H54 (cell line): ENCODE results near the gene SPATA33.
"Not testable (repeated sequence)": the region's sequence is repeated elsewhere in the genome, so short reads cannot be mapped to it uniquely, and the experiment has no call there.

Experiments used
- DNase-seq: peaks from one replicate; pipeline ENCODE4 v3.0.0; 2011; ENCODE audit warnings: low spot score, mixed read lengths; ENCODE audit not compliant: insufficient read length
- FAIRE-seq: peaks from 3 replicates; lab custom pipeline; 2011; peaks lifted over from hg19 to GRCh38; lab: Jason Lieb, UNC
- POLR2A ChIP-seq: IDR thresholded peaks from 2 replicates; pipeline ENCODE4 v1.6.1; 2011; ENCODE audit warnings: low read depth, mild to moderate bottlenecking, low read length

SPATA33 gene

GRCh38 chr16:89689142-89689541, 31.5 kb downstream of the SPATA33 start:
- no peak for DNase-seq
- no peak for TF ChIP-seq POLR2A
- FAIRE-seq, result no peak

- not testable (repeated sequence) for DNase-seq, FAIRE-seq
Measured at GRCh38 chr16:89689621-89690020, 32.0 kb downstream of the SPATA33 start.

DNA sequence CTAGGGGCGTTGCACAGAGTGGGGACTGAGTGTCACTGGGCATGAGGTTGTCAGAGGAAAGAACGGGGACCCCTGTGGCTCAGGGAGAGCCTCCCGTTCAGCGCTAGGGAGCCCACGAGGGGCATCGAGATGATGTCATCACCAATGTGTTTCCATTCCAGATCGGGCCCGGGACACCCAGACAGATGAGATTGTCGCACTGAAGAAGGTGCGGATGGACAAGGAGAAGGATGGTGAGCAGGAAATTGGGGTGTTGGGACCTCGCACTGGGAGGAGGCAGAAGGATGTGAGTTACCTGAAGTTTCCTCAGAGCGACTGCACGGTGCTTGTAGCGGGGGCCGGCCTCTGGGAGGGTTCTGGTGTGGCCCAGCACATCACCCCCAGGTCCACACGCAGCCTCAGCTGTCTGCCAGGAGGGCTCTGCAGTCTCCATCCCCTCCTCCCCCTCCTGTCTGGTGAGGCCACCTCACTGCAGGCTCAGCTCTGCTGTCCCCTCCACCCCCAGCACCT, 32.8 kb downstream of the SPATA33 start:
- DNase-seq, result no peak
- TF ChIP-seq POLR2A, result no peak
- no peak for FAIRE-seq

DNA sequence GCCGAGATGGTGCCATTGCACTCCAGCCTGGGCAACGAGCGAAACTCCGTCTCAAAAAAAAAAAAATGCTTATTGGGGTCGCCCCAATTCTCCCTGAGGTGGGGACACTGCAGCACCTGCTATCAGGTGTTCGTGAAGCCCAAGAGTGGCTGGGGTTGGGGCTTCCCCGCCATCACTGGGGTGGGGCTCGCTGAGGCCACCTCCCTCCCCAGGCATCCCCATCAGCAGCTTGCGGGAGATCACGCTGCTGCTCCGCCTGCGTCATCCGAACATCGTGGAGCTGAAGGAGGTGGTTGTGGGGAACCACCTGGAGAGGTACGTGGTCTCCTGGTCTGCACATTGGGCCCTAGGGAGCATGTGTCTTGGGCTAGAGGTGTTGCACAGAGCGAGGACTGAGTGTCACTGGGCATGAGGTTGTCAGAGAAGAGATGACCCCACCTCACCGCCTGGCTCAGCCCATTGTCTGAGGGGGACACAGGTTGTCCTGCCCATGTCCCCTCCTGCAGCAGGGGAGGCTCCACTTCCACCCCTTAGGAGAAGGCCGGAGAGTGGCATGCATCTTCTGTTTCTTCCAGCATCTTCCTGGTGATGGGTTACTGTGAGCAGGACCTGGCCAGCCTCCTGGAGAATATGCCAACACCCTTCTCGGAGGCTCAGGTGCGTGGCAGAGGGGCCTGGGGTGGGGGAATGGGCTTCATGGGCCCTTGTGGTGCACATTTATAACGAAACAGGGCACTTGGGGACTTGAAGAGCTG, 33.8 kb downstream of the SPATA33 start:
- FAIRE-seq (no peak), DNase-seq (no peak)
- no peak for TF ChIP-seq POLR2A

GRCh38 chr16:89691986-89692569, 34.4 kb downstream of the SPATA33 start:
- TF ChIP-seq POLR2A, result no peak
- FAIRE-seq, result no peak

DNA sequence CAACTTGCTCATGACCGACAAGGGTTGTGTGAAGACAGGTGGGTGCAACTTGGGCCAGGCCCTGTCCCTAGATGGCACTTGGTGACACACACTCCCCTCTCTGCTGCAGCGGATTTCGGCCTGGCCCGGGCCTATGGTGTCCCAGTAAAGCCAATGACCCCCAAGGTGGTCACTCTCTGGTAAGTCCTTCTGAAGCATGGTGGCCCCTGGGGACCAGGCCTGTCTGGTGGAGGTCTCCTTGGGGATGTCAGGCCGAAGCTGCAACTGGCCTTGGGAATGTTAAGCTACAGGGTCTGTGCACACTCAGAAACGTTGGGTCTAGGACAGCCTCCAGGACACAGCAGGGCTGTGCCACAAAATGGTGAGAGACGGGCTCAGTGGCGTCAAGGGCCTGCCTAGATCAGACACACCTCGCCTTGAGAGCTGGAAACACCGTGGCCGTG, 35.7 kb downstream of the SPATA33 start:
- TF ChIP-seq POLR2A, result no peak
- FAIRE-seq (no peak), DNase-seq (no peak)

More at GRCh38 chr16:89691986-89692569, 34.4 kb downstream of the SPATA33 start:
- no peak for DNase-seq

DNA sequence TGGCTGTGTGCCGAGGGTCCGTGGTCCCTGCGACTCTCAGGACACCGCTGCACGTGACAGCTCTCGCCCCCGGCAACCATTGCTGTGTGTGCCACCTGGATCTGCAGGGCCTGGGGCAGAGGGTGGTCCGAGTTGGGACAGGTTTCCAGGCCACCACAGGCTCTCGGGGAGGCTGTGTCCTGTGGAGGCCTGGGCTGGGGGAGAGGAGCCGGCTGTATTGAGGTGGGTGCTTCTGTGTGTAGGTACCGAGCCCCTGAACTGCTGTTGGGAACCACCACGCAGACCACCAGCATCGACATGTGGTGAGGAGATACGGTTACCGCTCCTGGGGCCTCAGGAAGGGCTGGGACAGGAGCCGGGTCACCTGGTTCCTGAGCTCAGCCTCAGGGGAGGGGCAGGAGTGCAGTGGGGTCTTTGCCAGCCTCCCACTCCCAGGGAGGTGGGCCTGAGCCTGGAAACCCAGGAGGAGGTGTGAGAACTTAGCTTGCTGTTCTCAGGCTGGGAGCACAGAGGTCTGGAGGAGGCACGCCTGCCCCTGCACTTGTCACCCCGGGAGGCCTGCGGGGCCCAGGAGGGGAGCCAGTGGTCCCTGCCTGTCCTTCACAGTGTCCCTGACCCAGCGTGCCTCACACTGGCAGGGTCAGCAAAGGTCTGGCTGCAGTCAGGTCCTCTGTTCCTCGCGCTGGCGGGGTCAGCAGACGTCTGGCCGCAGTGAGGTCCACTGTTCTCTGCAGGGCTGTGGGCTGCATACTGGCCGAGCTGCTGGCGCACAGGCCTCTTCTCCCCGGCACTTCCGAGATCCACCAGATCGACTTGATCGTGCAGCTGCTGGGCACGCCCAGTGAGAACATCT, 36.5 kb downstream of the SPATA33 start:
- FAIRE-seq, result no peak
- no peak for DNase-seq
- TF ChIP-seq POLR2A, result no peak

DNA sequence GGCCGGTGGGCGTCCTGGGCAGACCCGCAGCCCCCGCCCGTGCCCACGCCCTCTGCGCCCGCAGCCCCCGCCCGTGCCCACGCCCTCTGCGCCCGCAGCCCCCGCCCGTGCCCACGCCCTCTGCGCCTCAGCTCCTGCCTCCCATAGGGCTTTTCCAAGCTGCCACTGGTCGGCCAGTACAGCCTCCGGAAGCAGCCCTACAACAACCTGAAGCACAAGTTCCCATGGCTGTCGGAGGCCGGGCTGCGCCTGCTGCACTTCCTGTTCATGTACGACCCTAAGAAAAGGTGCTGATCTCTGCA, 37.1 kb downstream of the SPATA33 start:
- not testable (repeated sequence) for FAIRE-seq, DNase-seq

DNA sequence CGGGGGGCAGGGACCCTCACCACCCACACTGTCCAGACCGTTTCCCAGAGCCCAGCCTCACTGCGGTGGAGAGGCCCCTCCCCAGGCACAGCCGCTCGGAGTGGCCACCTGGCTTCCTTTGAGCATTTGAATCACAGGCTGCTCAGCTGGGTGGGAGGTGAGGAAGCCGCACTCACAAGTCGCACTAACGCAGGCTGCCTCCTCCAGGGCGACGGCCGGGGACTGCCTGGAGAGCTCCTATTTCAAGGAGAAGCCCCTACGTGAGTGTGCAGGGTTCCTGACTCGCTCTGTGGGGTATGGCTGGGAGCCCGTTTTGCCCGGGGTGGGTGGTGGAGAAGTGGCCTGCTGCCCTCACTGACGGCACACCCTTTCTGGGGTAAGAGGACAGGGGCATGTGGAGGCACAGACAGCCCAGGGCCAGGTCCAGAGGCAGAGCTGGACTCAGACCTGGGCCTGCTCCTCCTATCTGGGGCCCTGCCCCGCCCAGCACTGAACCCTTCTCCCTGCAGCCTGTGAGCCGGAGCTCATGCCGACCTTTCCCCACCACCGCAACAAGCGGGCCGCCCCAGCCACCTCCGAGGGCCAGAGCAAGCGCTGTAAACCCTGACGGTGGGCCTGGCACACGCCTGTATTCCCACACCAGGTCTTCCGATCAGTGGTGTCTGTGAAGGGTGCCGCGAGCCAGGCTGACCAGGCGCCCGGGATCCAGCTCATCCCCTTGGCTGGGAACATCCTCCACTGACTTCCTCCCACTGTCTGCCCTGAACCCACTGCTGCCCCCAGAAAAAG, 37.6 kb downstream of the SPATA33 start:
- no peak for DNase-seq
- no peak for FAIRE-seq
- no peak for TF ChIP-seq POLR2A

GRCh38 chr16:89695875-89696669, 38.4 kb downstream of the SPATA33 start:
- DNase-seq, result no peak
- TF ChIP-seq POLR2A, result no peak
- no peak for FAIRE-seq

DNA sequence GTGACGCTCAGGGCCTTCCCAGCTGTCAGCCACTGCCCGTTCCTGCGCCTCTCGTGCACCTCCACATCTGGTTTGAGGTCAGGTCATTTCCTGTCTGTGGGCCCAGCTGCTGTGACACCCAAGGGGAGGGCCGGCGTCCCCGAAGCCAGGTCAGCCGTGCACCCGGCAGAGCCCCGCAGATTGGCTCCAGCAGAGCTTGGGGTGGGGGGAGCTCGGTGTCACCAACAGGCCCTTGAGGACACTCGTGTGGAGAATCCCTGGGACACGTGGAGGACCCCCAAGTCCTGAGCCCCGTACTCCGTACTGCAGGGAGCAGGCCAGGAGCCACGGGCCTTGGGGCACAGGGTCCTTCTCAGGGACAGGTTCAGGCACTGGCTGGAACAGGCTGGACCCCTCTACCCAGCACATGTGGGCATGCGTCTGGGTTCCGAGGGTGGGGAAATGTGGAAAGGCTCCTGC, 39.1 kb downstream of the SPATA33 start:
- DNase-seq (no peak), FAIRE-seq (no peak)
- no peak for TF ChIP-seq POLR2A

DNA sequence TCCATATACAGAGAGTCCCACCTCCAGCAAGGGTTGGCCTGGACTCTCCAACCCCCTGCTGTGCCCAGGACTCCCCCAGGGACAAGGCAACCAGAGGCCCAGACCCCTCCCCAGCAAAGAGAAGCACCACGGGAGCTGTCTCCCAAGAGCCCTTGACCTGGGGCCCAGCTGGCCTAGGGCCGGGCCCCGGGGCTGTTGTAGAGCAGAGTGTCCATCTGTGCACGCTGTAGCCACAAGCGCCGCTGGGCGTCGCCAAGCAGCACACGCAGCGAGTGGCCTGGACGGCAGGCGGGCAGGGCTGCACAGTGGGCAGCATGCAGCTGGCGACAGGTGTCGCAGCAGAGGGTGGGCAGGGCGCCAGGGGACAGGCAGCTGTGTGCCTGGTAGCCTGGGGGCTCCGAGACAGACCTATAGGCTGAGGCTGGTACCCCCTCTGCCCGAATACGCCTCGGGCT, 39.6 kb downstream of the SPATA33 start:
- DNase-seq, result no peak
- FAIRE-seq, result no peak

More for the DNA sequence above, 39.6 kb downstream of the SPATA33 start:
- no peak for TF ChIP-seq POLR2A
